ENCODE measurements around the gene SIGLEC7.
A peak's percentile ranks its signal among the peaks of the same experiment; 100 is the strongest.

The SIGLEC7 gene

GRCh38 chr19:51142119-51142518, at the start of gene SIGLEC7:
TSS of gene SIGLEC7 (plus strand) at chr19:51142301. CDS start at chr19:51142370, 69 bp downstream.
- DNase-seq = no peak

GRCh38 chr19:51093101-51093500, 49.0 kb upstream of the SIGLEC7 start:
- no peak for DNase-seq

- no peak for DNase-seq
These were observed 48.4 kb upstream of the SIGLEC7 start for GRCh38 chr19:51093510-51094345.

GRCh38 chr19:51094696-51095279, 47.3 kb upstream of the SIGLEC7 start:
- DNase-seq = no peak

GRCh38 chr19:51096473-51097165, 45.5 kb upstream of the SIGLEC7 start:
- no peak for DNase-seq

GRCh38 chr19:51097166-51097738, 44.8 kb upstream of the SIGLEC7 start:
- DNase-seq = no peak

GRCh38 chr19:51097796-51098195, 44.3 kb upstream of the SIGLEC7 start:
- no peak for DNase-seq

- no peak for DNase-seq
These were observed 43.6 kb upstream of the SIGLEC7 start for GRCh38 chr19:51098365-51099046.

GRCh38 chr19:51099047-51099382, 43.1 kb upstream of the SIGLEC7 start:
- no peak for DNase-seq

GRCh38 chr19:51100601-51101000, 41.5 kb upstream of the SIGLEC7 start:
- DNase-seq = no peak

- no peak for DNase-seq
These were observed 40.8 kb upstream of the SIGLEC7 start for GRCh38 chr19:51101171-51101865.

- no peak for DNase-seq
These were observed 39.1 kb upstream of the SIGLEC7 start for GRCh38 chr19:51102991-51103390.

GRCh38 chr19:51103926-51104341, 38.2 kb upstream of the SIGLEC7 start:
- DNase-seq = no peak

- DNase-seq = no peak
These were observed 34.6 kb upstream of the SIGLEC7 start for GRCh38 chr19:51107406-51108065.

- DNase-seq = peak; percentile 98
These were observed 33.9 kb upstream of the SIGLEC7 start, which contains the start of gene CTU1 for GRCh38 chr19:51108066-51108804. TSS of gene CTU1 (minus strand) at chr19:51108409. CDS start at chr19:51104569, 3,840 bp downstream.

GRCh38 chr19:51108805-51109146, 33.3 kb upstream of the SIGLEC7 start:
- DNase-seq = no peak

- DNase-seq = no peak
These were observed 31.5 kb upstream of the SIGLEC7 start for GRCh38 chr19:51110666-51110971.

GRCh38 chr19:51111606-51112005, 30.5 kb upstream of the SIGLEC7 start:
- no peak for DNase-seq

GRCh38 chr19:51114087-51114729, 27.9 kb upstream of the SIGLEC7 start:
- DNase-seq = peak; percentile 35

GRCh38 chr19:51116736-51117286, 25.3 kb upstream of the SIGLEC7 start:
- no peak for DNase-seq
